Measurements from ENCODE around the gene PDIA6.

PDIA6 gene

DNA sequence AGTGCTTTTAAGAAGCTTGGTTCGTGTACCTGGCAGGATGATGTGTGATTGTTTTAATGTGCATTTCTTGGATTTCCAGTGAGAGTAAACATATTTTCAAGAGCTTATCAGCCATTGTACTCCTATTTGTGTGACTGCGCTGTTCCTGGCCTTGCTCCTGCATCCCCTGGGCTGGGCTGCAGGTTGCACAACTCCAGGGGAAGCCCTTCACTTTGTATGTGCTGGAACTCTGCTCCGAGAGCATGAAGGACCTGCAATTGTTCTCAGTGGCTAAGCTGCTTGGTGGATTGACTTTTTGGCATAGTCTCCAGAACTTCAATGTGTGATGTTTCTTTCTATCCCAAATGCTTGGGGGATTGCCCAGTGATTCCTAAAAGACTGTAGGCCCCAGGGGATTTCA, 72.4 kb downstream of the PDIA6 start:
- no peaks in the 10 kb centered on the region for H3K36me3 ChIP-seq (replicated peaks)
- no peaks in the 10 kb centered on the region for H3K27me3 ChIP-seq (replicated peaks)
- no peak overlapping the region for H3K4me3 ChIP-seq (ENCODE audit: low read depth, low read length)
- H3K27ac ChIP-seq = no peak overlapping the region
- in situ Hi-C loops (cut with HindIII; ENCODE audit: low pct_ligation_motif_present, low sequenced_read_pairs) = no loop called here
- TF ChIP-seq, protein P1, sequence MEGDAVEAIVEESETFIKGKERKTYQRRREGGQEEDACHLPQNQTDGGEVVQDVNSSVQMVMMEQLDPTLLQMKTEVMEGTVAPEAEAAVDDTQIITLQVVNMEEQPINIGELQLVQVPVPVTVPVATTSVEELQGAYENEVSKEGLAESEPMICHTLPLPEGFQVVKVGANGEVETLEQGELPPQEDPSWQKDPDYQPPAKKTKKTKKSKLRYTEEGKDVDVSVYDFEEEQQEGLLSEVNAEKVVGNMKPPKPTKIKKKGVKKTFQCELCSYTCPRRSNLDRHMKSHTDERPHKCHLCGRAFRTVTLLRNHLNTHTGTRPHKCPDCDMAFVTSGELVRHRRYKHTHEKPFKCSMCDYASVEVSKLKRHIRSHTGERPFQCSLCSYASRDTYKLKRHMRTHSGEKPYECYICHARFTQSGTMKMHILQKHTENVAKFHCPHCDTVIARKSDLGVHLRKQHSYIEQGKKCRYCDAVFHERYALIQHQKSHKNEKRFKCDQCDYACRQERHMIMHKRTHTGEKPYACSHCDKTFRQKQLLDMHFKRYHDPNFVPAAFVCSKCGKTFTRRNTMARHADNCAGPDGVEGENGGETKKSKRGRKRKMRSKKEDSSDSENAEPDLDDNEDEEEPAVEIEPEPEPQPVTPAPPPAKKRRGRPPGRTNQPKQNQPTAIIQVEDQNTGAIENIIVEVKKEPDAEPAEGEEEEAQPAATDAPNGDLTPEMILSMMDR (IDR thresholded peaks at IDR 0.05; ENCODE audit: low read depth, low read length, missing control alignments) = no peak
- no peak for DNase-seq

GRCh38 chr2:10738192-10738591, 74.4 kb downstream of the PDIA6 start:
- TF ChIP-seq, protein P1 (IDR thresholded peaks at IDR 0.05; ENCODE audit: low read depth, low read length, missing control alignments) = no peak
- Histone ChIP-seq H3K36me3 (replicated peaks) (no peaks in the 10 kb centered on the region), H3K27ac (no peak overlapping the region), H3K4me3 (ENCODE audit: low read depth, low read length) (no peak overlapping the region), H3K27me3 (replicated peaks) (no peaks in the 10 kb centered on the region)
- in situ Hi-C loops (cut with HindIII; ENCODE audit: low pct_ligation_motif_present, low sequenced_read_pairs) = no loop called here
- DNase-seq = no peak

DNA sequence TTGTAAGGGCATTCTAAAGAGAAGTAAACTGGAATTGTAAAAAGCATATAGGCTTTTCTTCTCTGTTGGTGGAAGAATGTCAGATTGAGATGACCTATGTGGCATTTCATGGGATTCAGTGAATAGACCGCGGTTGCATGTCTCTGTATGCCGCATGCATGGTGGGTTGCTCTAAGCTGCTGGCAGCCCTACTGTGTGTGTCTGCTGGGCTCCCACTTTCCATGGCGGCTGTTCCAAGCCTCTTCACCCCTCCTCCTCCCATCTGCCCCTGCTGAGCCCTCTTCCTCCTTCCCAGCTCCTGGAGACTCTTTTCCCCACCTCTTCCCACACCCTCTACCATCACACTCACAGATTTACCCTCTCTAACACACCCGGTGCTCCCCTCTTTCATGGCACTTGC, 78.6 kb downstream of the PDIA6 start:
- no peak overlapping the region for H3K4me3 ChIP-seq (ENCODE audit: low read depth, low read length)
- H3K27me3 ChIP-seq (replicated peaks) = no peaks in the 10 kb centered on the region
- in situ Hi-C loops (cut with HindIII; ENCODE audit: low pct_ligation_motif_present, low sequenced_read_pairs) = no loop called here
- no peak for DNase-seq
- no peaks in the 10 kb centered on the region for H3K36me3 ChIP-seq (replicated peaks)
- H3K27ac ChIP-seq = no peak overlapping the region
- TF ChIP-seq, protein P1 (IDR thresholded peaks at IDR 0.05; ENCODE audit: low read depth, low read length, missing control alignments) = no peak

DNA sequence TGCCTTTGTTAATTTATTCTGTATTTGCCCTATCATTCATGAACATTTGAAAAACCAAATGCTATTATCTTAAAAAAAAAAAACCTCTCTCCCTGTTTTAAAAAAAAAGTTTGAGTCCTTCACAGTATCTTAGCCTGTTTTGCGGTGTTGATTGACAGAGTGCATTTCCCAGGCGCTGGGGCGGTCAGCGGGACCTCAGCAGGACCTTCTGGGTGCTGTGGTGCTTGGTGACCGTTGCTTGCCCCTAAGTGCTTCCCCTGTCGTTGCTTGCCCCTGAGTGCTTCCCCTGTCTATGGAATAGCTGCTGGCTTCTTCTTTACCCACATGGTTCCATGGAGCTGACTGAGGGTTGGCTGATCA, 79.0 kb downstream of the PDIA6 start:
- DNase-seq = no peak
- Histone ChIP-seq H3K27me3 (replicated peaks) (no peaks in the 10 kb centered on the region), H3K27ac (no peak overlapping the region), H3K36me3 (replicated peaks) (no peaks in the 10 kb centered on the region), H3K4me3 (ENCODE audit: low read depth, low read length) (no peak overlapping the region)
- TF ChIP-seq, protein P1 (IDR thresholded peaks at IDR 0.05; ENCODE audit: low read depth, low read length, missing control alignments) = no peak
- in situ Hi-C loops (cut with HindIII; ENCODE audit: low pct_ligation_motif_present, low sequenced_read_pairs) = no loop called here
